Thoracic aorta (tissue), 2 donors: ENCODE measurements around the gene GRB10. TPM values are rescaled to one million over a fixed set of nuclear protein-coding genes. Genes with fewer than 3 reads are reported as not detected.

Experiments used
- ATAC-seq: fragments of 150-250 bp; one replicate; pipeline ENCODE4 v1.8.0; 2017; ENCODE audit warnings: low read depth; ENCODE audit not compliant: insufficient number of reproducible peaks, low FRiP score
- DNase-seq: peaks from one replicate; pipeline ENCODE4 v3.0.0-alpha.2; 2020; ENCODE audit warnings: low spot score
- H3K27ac ChIP-seq, 2 donors: fragments of 200-600 bp; sonication (generic); 1 replicate in 1 of 2; 2 replicates in 1 of 2; pipeline ENCODE4 v1.5.1; 2016; ENCODE audit warnings: mild to moderate bottlenecking in 2 of 2, moderate library complexity in 2 of 2
- H3K27me3 ChIP-seq: fragments of 200-600 bp; sonication (generic); replicated peaks from 2 replicates; pipeline ENCODE4 v1.6.0; 2016; ENCODE audit warnings: mild to moderate bottlenecking; ENCODE audit not compliant: insufficient read depth
- H3K36me3 ChIP-seq: fragments of 200-600 bp; sonication (generic); one replicate; pipeline ENCODE4 v1.5.1; 2016
- H3K4me1 ChIP-seq, 2 donors: fragments of 200-600 bp; sonication (generic); 1 replicate in 1 of 2; 2 replicates in 1 of 2; pipeline versions ENCODE4 v1.5.1 to v1.6.0; 2016; ENCODE audit warnings: low read depth in 2 of 2, mild to moderate bottlenecking in 1 of 2; ENCODE audit not compliant: control insufficient read depth in 1 of 2
- H3K4me3 ChIP-seq: fragments of 200-600 bp; sonication (generic); 2 replicates; pipeline ENCODE4 v1.5.1; 2016; ENCODE audit warnings: mild to moderate bottlenecking
- H3K9me3 ChIP-seq: fragments of 200-600 bp; sonication (generic); 2 replicates; pipeline ENCODE4 v1.5.1; 2016
- total RNA-seq, 2 donors: library from RNA; depleted of rRNA; stranded (reverse); fragments of >200 nt; gene quantifications; one replicate each; pipeline versions ENCODE4 v1.1.0 to v1.2.3, GENCODE V29; 2016
- TF ChIP-seq, protein P1 (sequence below): fragments of 200-600 bp; sonication (generic); IDR thresholded peaks from one replicate; pipeline ENCODE4 v1.5.1; 2019; ENCODE audit warnings: antibody characterized with exemption

The GRB10 gene
- total RNA-seq, 2 donors from 2014 or later = 59.2 to 104 TPM

DNA sequence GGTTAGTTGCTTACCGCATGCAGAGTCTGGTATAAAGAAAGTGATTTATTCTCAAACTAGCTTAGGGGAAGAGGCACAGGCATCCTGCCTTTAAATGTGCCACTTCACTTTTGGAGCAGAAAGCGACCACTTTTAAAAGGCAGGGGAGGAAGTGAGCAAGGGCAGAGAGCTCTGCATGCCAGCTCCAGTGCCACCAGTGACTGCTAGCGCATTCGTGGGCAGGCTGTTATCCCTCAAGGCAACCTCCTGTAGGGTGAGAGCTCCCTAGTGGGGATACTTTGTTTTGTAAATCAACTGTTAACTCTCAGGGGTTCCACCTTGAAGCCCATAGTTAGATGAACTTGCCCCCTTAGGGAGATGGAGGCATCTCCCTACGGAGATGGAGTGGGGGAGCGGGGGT is 29.4 kb upstream of the GRB10 start:
- DNase-seq (no peak), ATAC-seq (no peak)
- Histone ChIP-seq H3K27ac (no peak overlapping the region), H3K36me3 (no peaks in the 10 kb centered on the region), H3K4me1 (peaks cover 4 to 9% of the 10 kb centered on the region in 2 donors), H3K4me3 (no peak overlapping the region), H3K27me3 (no peaks in the 10 kb centered on the region), H3K9me3 (no peaks in the 10 kb centered on the region)
- TF ChIP-seq, protein P1, sequence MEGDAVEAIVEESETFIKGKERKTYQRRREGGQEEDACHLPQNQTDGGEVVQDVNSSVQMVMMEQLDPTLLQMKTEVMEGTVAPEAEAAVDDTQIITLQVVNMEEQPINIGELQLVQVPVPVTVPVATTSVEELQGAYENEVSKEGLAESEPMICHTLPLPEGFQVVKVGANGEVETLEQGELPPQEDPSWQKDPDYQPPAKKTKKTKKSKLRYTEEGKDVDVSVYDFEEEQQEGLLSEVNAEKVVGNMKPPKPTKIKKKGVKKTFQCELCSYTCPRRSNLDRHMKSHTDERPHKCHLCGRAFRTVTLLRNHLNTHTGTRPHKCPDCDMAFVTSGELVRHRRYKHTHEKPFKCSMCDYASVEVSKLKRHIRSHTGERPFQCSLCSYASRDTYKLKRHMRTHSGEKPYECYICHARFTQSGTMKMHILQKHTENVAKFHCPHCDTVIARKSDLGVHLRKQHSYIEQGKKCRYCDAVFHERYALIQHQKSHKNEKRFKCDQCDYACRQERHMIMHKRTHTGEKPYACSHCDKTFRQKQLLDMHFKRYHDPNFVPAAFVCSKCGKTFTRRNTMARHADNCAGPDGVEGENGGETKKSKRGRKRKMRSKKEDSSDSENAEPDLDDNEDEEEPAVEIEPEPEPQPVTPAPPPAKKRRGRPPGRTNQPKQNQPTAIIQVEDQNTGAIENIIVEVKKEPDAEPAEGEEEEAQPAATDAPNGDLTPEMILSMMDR = no peak

DNA sequence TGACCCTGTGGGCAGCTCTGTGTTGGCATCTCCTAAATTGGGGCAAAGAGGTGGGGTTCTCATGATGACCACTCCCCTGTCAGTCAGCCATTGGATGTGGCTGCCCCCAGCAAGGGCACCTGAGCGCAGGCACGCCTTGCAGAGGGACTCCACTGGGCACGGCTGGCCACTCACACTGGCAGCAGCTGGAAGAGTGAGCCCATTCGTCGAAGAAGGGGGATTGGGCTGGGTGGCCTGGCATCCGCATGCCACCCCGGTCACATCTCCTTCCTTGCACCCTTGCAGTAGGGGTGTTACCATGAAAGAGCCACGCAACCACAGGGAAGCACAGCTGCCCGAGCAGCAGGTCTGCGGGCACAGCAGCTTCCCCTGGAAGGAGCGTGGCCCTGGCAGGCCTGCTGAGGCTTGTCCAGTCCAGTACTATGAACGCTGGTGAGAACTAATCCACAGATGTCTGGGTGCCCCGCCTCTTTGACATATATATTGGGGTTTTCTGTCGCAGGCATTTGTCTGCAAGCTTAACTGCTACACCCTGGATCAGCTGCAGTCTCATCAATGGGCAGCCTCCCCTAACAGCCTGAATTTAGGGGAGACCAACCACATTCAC is 25.7 kb upstream of the GRB10 start:
- peaks cover 4 to 9% of the 10 kb centered on the region in 2 donors for H3K4me1 ChIP-seq
- no peaks in the 10 kb centered on the region for H3K9me3 ChIP-seq
- DNase-seq = no peak
- H3K36me3 ChIP-seq = no peaks in the 10 kb centered on the region
- TF ChIP-seq, protein P1 = no peak
- no peak for ATAC-seq
- no peak overlapping the region for H3K27ac ChIP-seq
- no peak overlapping the region for H3K4me3 ChIP-seq
- no peaks in the 10 kb centered on the region for H3K27me3 ChIP-seq

DNA sequence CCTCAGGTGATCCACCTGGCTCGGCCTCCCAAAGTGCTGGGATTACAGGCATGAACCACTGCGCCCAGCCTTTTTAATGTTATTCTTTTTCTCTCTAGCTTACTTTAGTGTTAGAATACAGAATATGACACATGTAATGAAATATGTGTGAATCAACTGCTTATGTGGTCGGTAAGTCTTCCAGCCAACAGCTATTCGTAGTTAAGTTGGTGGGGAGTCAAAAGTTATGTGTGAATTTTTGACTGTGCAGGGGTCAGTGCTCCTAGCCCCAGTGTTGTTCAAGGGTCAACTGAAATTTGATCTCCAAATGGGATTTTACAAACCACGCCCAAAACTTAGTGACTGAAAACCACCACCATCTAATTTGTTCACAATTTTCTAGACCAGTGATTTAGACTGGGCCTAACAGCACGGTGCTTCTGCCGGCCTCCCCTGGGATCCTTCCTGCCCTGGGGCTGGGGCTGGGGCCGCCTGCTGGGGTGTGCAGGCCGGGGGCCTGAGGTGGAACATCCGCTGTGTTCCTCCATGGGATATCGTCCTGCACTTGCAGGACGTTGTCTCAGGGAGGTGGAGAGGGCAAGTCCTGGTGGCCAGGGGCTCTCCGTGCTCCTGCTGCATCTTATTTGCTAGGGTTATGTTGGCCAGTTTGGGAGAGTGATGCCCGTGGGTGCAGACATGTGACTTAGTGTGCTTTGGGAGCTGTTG is 24.5 kb upstream of the GRB10 start:
- Histone ChIP-seq H3K27me3 (no peaks in the 10 kb centered on the region), H3K4me1 (no peaks in the 10 kb centered on the region), H3K36me3 (no peaks in the 10 kb centered on the region), H3K27ac (no peak overlapping the region), H3K4me3 (no peak overlapping the region), H3K9me3 (no peaks in the 10 kb centered on the region)
- ATAC-seq = no peak
- no peak for DNase-seq
- TF ChIP-seq, protein P1 = no peak

DNA sequence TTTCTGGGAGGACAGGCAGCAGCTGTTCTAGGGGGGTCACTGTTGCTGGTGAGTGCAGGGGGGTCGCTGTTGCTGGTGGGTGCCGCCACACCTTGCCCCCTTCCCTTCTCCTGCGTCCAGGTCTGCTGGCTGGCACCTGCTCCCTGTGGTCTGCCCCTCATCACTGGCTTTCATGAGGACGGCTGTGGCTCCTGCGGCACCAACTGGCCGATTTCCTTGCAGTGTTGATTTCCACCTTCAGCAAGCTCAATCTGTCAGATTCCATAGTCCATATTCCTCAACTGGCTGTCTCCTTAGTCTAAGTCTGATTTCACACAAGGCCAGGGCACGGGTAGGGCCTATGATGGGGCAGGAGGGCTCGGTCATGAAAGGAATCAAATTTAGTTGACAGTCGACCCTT is 23.4 kb upstream of the GRB10 start:
- no peak for ATAC-seq
- Histone ChIP-seq H3K27me3 (no peaks in the 10 kb centered on the region), H3K27ac (no peak overlapping the region), H3K9me3 (no peaks in the 10 kb centered on the region), H3K4me1 (no peaks in the 10 kb centered on the region), H3K36me3 (no peaks in the 10 kb centered on the region), H3K4me3 (no peak overlapping the region)
- no peak for DNase-seq
- TF ChIP-seq, protein P1 = no peak

DNA sequence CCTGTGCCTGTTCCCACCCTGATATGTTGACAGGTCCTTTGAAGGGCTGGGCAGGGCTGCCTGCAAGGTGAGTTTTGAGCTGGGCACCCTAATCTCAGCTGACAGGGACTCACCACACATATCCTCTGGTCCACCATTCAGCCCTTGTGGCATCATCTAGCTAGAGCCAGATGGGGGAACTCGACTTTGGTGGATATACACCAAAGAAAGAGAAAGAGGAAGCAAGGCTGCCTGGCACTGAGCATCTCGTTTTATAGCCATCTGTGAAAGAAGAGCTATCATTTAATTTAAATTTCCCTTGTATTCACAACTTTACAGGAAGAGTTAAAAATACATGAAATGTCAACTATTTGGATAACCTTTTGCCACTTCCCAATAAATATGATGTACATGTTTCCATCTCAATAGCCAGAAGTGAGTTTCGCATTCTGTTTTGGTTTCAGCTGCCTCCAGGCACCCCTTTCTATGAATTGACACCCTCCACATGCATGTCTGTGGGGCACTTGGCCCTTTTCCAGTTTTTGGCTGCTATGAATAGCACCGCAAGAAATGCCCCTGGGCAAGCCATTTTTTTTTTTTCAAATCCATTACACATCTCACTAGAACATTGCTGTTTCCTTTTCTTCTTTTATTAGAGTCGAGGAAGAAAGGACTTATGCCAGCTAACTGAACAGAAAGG is 22.9 kb upstream of the GRB10 start:
- no peak for ATAC-seq
- H3K9me3 ChIP-seq = no peaks in the 10 kb centered on the region
- H3K36me3 ChIP-seq = no peaks in the 10 kb centered on the region
- DNase-seq = no peak
- H3K27ac ChIP-seq = no peak overlapping the region
- no peaks in the 10 kb centered on the region for H3K4me1 ChIP-seq
- TF ChIP-seq, protein P1 = no peak
- H3K27me3 ChIP-seq = no peaks in the 10 kb centered on the region
- H3K4me3 ChIP-seq = no peak overlapping the region
